Endothelial cell of hepatic sinusoid (primary cell): ENCODE results near the gene MTMR3.

ENCODE experiments used
- in situ Hi-C: cut with HindIII; loops from 2 replicates; pipeline ENCODE4 v1.10.0; 2017; ENCODE audit warnings: low sequenced_read_pairs

Gene MTMR3

GRCh38 chr22:30074994-30075393 is 192.0 kb downstream of the MTMR3 start:
- in situ Hi-C loops, result no loop called here

GRCh38 chr22:30077279-30077880 is 194.4 kb downstream of the MTMR3 start:
- in situ Hi-C loops, result no loop called here

- in situ Hi-C loops, result no loop called here
These were observed 195.6 kb downstream of the MTMR3 start for GRCh38 chr22:30078320-30079311.

GRCh38 chr22:30079952-30080533 is 197.1 kb downstream of the MTMR3 start, which contains the start of gene HORMAD2:
Gene HORMAD2 (plus strand): TSS chr22:30080464. CDS start chr22:30093953, 13,489 bp downstream.
- in situ Hi-C loops, result no loop called here
